A673 (cell line): ENCODE data around the gene C16orf46. TPM values are rescaled to one million over a fixed set of nuclear protein-coding genes. Genes with fewer than 3 reads are reported as not detected.

Source experiments
- BruUV-seq: library from RNA; stranded (reverse); fragments of 400-500 nt; replicated peaks from 2 replicates; lab custom pipeline; 2021; lab: Mats Ljungman, UMichigan
- CTCF ChIA-PET: fragments of 300-600 bp; sonication (Branson Sonifier 250); formaldehyde crosslinking; loops from one replicate; lab custom pipeline; 2022; ENCODE audit warnings: antibody characterized with exemption; lab: Charles Lee
- POLR2A ChIA-PET: fragments of 300-600 bp; sonication (Branson Sonifier 250); formaldehyde crosslinking; loops from one replicate; lab custom pipeline; 2022; ENCODE audit warnings: antibody characterized with exemption; ENCODE audit not compliant: low non-redundant PET; lab: Charles Lee
- DNase-seq: peaks from one replicate; pipeline ENCODE4 v3.0.0-alpha.2; 2015; ENCODE audit warnings: low spot score
- H3K27ac ChIP-seq: fragments of 200-600 bp; sonication (generic); 2 replicates; pipeline ENCODE4 v1.5.1; 2016; ENCODE audit warnings: mixed run types, low read depth, mild to moderate bottlenecking, mixed read lengths, antibody characterized with exemption, low read length; ENCODE audit not compliant: poor library complexity, severe bottlenecking
- H3K27me3 ChIP-seq: fragments of 200-600 bp; sonication (generic); replicated peaks from 2 replicates; pipeline ENCODE4 v1.6.1; 2017; ENCODE audit warnings: mixed run types, low read depth, mild to moderate bottlenecking, mixed read lengths, antibody characterized with exemption, low read length; ENCODE audit not compliant: insufficient read depth, poor library complexity
- H3K36me3 ChIP-seq: fragments of 200-600 bp; sonication (generic); 2 replicates; pipeline ENCODE4 v1.6.1; 2016; ENCODE audit warnings: mixed run types, mild to moderate bottlenecking, mixed read lengths, antibody characterized with exemption, low read length; ENCODE audit not compliant: insufficient read depth, poor library complexity, severe bottlenecking
- H3K4me1 ChIP-seq: fragments of 200-600 bp; sonication (generic); 2 replicates; pipeline ENCODE4 v1.6.1; 2017; ENCODE audit warnings: mixed run types, mild to moderate bottlenecking, mixed read lengths, antibody characterized with exemption, low read length; ENCODE audit not compliant: insufficient read depth, poor library complexity, severe bottlenecking
- H3K4me3 ChIP-seq: fragments of 200-600 bp; sonication (generic); 2 replicates; pipeline ENCODE4 v1.5.1; 2016; ENCODE audit warnings: low read depth, mixed run types, mild to moderate bottlenecking, mixed read lengths, low read length; ENCODE audit not compliant: poor library complexity, severe bottlenecking
- H3K9me3 ChIP-seq: fragments of 200-600 bp; sonication (generic); 2 replicates; pipeline ENCODE4 v1.6.1; 2016; ENCODE audit warnings: mixed run types, low read depth, mild to moderate bottlenecking, mixed read lengths, antibody characterized with exemption, low read length; ENCODE audit not compliant: poor library complexity, severe bottlenecking
- EZH2 ChIP-seq: fragments of 200-600 bp; sonication (generic); IDR thresholded peaks from 2 replicates; pipeline ENCODE4 v1.6.1; 2017; ENCODE audit warnings: borderline replicate concordance, low read depth, mild to moderate bottlenecking, mixed read lengths, antibody characterized with exemption, low read length; ENCODE audit not compliant: poor library complexity, severe bottlenecking
- intact Hi-C: fragments of 100-400 bp; cut with micrococcal nuclease; formaldehyde crosslinking; loops from one replicate; pipeline ENCODE4 v1.10.0; 2022; ENCODE audit not compliant: unreplicated experiment
- total RNA-seq: library from RNA; stranded (reverse); gene quantifications from 2 replicates; pipeline ENCODE4 v1.2.3, GENCODE V29; 2021
- TF ChIP-seq, protein P1 (sequence below): fragments of 300-800, 200-600 bp; sonication (generic); conservative IDR thresholded peaks from 2 replicates; pipeline ENCODE4 v1.5.1; 2017; ENCODE audit warnings: low read depth, mild to moderate bottlenecking, antibody characterized with exemption, low read length, moderate library complexity, mixed read lengths

C16orf46 gene
- total RNA-seq, 1 experiment from 2014 or later: 0.21 TPM

DNA sequence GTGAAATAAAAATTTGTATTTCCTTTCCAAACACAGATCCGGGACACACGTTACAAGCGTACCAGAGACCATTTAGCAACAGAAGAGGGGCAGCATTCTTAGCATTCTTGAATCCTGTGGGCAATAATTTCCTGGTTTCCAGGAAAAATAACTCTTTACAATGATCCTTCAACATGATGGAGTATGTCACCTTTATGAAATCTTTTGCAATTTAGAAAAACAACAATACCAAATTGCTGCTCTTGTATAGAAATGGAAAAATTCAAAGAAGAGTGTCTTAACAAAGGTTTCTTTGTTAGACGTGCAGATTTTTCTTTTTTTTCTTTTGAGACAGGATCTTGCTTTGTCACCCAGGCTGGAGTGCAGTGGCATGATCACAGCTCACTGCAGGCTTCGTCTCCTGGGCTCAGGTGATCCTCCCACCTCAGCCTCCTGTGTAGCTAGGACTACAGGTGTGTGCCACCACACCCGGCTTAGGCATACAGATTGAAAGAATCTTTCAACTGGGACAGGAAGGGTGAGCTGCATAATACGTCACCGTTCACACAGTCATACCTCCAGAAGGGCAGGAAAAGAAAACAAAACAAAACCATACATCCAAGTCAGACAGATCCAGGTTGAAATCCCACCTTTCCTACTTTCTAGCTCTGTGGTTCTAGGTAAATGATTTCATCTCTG lies 29.9 kb upstream of the C16orf46 start:
- intact Hi-C loops: no loop called here
- Histone ChIP-seq H3K36me3 (no peaks in the 10 kb centered on the region), H3K4me3 (no peak overlapping the region), H3K27me3 (no peaks in the 10 kb centered on the region), H3K27ac (no peak overlapping the region), H3K9me3 (no peaks in the 10 kb centered on the region), H3K4me1 (no peaks in the 10 kb centered on the region)
- ChIA-PET CTCF (no interaction called here), POLR2A (no interaction called here)
- no peak for DNase-seq
- TF ChIP-seq EZH2: no peak
- TF ChIP-seq, protein P1, sequence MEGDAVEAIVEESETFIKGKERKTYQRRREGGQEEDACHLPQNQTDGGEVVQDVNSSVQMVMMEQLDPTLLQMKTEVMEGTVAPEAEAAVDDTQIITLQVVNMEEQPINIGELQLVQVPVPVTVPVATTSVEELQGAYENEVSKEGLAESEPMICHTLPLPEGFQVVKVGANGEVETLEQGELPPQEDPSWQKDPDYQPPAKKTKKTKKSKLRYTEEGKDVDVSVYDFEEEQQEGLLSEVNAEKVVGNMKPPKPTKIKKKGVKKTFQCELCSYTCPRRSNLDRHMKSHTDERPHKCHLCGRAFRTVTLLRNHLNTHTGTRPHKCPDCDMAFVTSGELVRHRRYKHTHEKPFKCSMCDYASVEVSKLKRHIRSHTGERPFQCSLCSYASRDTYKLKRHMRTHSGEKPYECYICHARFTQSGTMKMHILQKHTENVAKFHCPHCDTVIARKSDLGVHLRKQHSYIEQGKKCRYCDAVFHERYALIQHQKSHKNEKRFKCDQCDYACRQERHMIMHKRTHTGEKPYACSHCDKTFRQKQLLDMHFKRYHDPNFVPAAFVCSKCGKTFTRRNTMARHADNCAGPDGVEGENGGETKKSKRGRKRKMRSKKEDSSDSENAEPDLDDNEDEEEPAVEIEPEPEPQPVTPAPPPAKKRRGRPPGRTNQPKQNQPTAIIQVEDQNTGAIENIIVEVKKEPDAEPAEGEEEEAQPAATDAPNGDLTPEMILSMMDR: no peak
- no TSS peak for BruUV-seq

DNA sequence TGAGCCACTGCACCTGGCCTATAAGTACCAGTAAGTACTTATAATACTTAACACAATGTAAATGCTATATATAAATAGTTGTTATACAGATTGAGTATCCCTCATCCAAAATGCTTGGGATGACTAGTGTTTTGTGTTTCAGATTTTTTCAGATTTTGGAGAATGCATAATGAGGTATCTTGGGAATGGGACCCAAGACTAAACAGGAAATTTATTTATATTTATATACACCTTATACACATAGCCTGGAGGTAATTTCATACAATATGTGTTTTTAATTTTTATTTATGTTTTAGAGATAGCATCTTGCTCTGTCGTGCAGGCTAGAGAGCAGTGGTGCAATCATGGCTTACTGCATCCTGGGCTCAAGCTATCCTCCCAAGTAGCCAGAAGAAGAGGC lies 28.9 kb upstream of the C16orf46 start:
- DNase-seq: no peak
- CTCF ChIA-PET: no interaction called here
- Histone ChIP-seq H3K9me3 (no peaks in the 10 kb centered on the region), H3K4me1 (no peaks in the 10 kb centered on the region), H3K27ac (no peak overlapping the region), H3K27me3 (no peaks in the 10 kb centered on the region), H3K36me3 (no peaks in the 10 kb centered on the region), H3K4me3 (no peak overlapping the region)
- POLR2A ChIA-PET: no interaction called here
- intact Hi-C loops: no loop called here
- no TSS peak for BruUV-seq
- TF ChIP-seq EZH2: no peak
- TF ChIP-seq, protein P1: no peak

DNA sequence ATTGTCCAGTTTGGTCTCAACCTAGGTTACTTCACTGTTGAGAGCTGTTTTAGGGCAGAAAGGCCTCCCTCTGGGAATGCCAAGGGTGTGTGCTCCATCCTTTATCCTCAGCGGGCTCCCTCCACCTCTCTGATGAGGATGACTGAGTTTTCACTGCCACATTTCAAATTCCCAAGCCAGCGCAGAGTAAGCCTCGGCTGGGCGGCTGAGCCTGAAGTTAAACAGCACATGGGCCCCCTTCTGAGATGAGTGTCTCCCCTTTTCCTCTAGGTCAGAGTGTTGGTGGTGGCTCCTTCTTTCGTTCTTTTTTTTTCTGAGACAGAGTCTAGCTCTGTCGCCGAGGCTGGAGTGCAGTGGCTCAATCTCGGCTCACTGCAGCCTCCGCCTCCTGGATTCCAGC lies 24.7 kb upstream of the C16orf46 start:
- Histone ChIP-seq H3K4me1 (no peaks in the 10 kb centered on the region), H3K27me3 (no peaks in the 10 kb centered on the region), H3K4me3 (no peak overlapping the region), H3K27ac (no peak overlapping the region), H3K36me3 (no peaks in the 10 kb centered on the region), H3K9me3 (no peaks in the 10 kb centered on the region)
- intact Hi-C loops: no loop called here
- no TSS peak for BruUV-seq
- ChIA-PET POLR2A (no interaction called here), CTCF (no interaction called here)
- DNase-seq: no peak
- TF ChIP-seq, protein P1: no peak
- TF ChIP-seq EZH2: no peak
